ENCODE data around the gene ZNF846.

ZNF846 gene

GRCh38 chr19:9799162-9799561 is 30.6 kb upstream of the ZNF846 start:
- H2AFZ ChIP-seq (ENCODE audit: low read depth, low read length, severe bottlenecking): no peak overlapping the region
- no peaks in the 10 kb centered on the region for H3K27me3 ChIP-seq (ENCODE audit: low read length)
- no peak overlapping the region for H3K9ac ChIP-seq (ENCODE audit: low read length)
- H3K4me2 ChIP-seq (ENCODE audit: low read depth, low read length, poor library complexity, severe bottlenecking): no peak overlapping the region
- no peaks in the 10 kb centered on the region for H3K9me3 ChIP-seq (ENCODE audit: insufficient read depth, low read length)
- no peaks in the 10 kb centered on the region for H4K20me1 ChIP-seq (ENCODE audit: low read depth, low read length)
- H3F3A ChIP-seq (ENCODE audit: insufficient read depth): 0 out of 2 replicates have a peak, but pooled peaks cover 6% of the 10 kb centered on the region
- no peaks in the 10 kb centered on the region for H3K79me2 ChIP-seq (ENCODE audit: insufficient read depth, low read length)
- no peak overlapping the region for H3K27ac ChIP-seq (ENCODE audit: low read depth, low read length)
- no peaks in the 10 kb centered on the region for H3K36me3 ChIP-seq (ENCODE audit: low read length)
- no peak for TF ChIP-seq CTCF (IDR thresholded peaks at IDR 0.05; ENCODE audit: insufficient read depth, low read length, poor library complexity, severe bottlenecking)
- TF ChIP-seq EZH2phosphoT487 (conservative IDR thresholded peaks at IDR 0.05; ENCODE audit: low read length): no peak
- no peaks in the 10 kb centered on the region for H3K9me2 ChIP-seq (replicated peaks; ENCODE audit: insufficient read depth, low read length)
- H3K4me3 ChIP-seq (ENCODE audit: insufficient read depth, low read length, poor library complexity, severe bottlenecking): no peak overlapping the region

- H3F3A ChIP-seq (ENCODE audit: insufficient read depth): peaks cover 16% of the 10 kb centered on the region
- H3K79me2 ChIP-seq (ENCODE audit: insufficient read depth, low read length): no peaks in the 10 kb centered on the region
- H3K9ac ChIP-seq (ENCODE audit: low read length): no peak overlapping the region
- no peaks in the 10 kb centered on the region for H3K36me3 ChIP-seq (ENCODE audit: low read length)
- H3K4me3 ChIP-seq (ENCODE audit: insufficient read depth, low read length, poor library complexity, severe bottlenecking): no peak overlapping the region
- no peak overlapping the region for H3K4me2 ChIP-seq (ENCODE audit: low read depth, low read length, poor library complexity, severe bottlenecking)
- no peaks in the 10 kb centered on the region for H3K9me2 ChIP-seq (replicated peaks; ENCODE audit: insufficient read depth, low read length)
- H2AFZ ChIP-seq (ENCODE audit: low read depth, low read length, severe bottlenecking): no peak overlapping the region
- no peaks in the 10 kb centered on the region for H3K9me3 ChIP-seq (ENCODE audit: insufficient read depth, low read length)
- TF ChIP-seq CTCF (IDR thresholded peaks at IDR 0.05; ENCODE audit: insufficient read depth, low read length, poor library complexity, severe bottlenecking) (no peak), EZH2phosphoT487 (conservative IDR thresholded peaks at IDR 0.05; ENCODE audit: low read length) (no peak)
- H3K27ac ChIP-seq (ENCODE audit: low read depth, low read length): no peak overlapping the region
- H3K27me3 ChIP-seq (ENCODE audit: low read length): no peaks in the 10 kb centered on the region
- H4K20me1 ChIP-seq (ENCODE audit: low read depth, low read length): no peaks in the 10 kb centered on the region
These were observed 29.3 kb upstream of the ZNF846 start for GRCh38 chr19:9797871-9798270.

- Histone ChIP-seq H3K9ac (ENCODE audit: low read length) (no peak overlapping the region), H3K9me3 (ENCODE audit: insufficient read depth, low read length) (no peaks in the 10 kb centered on the region), H3K27me3 (ENCODE audit: low read length) (no peaks in the 10 kb centered on the region), H3K79me2 (ENCODE audit: insufficient read depth, low read length) (no peaks in the 10 kb centered on the region), H3F3A (ENCODE audit: insufficient read depth) (peaks cover 16% of the 10 kb centered on the region), H3K9me2 (replicated peaks; ENCODE audit: insufficient read depth, low read length) (no peaks in the 10 kb centered on the region), H3K4me3 (ENCODE audit: insufficient read depth, low read length, poor library complexity, severe bottlenecking) (no peak overlapping the region), H3K36me3 (ENCODE audit: low read length) (no peaks in the 10 kb centered on the region), H3K4me2 (ENCODE audit: low read depth, low read length, poor library complexity, severe bottlenecking) (peak overlapping the region; percentile 5), H3K27ac (ENCODE audit: low read depth, low read length) (no peak overlapping the region), H2AFZ (ENCODE audit: low read depth, low read length, severe bottlenecking) (peak overlapping the region; percentile 70), H4K20me1 (ENCODE audit: low read depth, low read length) (no peaks in the 10 kb centered on the region)
- TF ChIP-seq EZH2phosphoT487 (conservative IDR thresholded peaks at IDR 0.05; ENCODE audit: low read length): no peak
- TF ChIP-seq CTCF (IDR thresholded peaks at IDR 0.05; ENCODE audit: insufficient read depth, low read length, poor library complexity, severe bottlenecking): peak; percentile 54
These were observed 27.7 kb upstream of the ZNF846 start for GRCh38 chr19:9796113-9796773.

Measured in SU-DHL-6 (cell line).